GM10266 (cell line): ENCODE data around the gene P3H3.
"Not testable (repeated sequence)": the region's sequence is repeated elsewhere in the genome, so short reads cannot be mapped to it uniquely, and the experiment has no call there.

Experiments
- DNase-seq: peaks from one replicate; pipeline ENCODE4 v3.0.0; 2012; ENCODE audit errors: extremely low spot score
- CTCF ChIP-seq: IDR thresholded peaks from 2 replicates; pipeline ENCODE4 v1.5.1; 2012; ENCODE audit warnings: mild to moderate bottlenecking, low read depth; ENCODE audit not compliant: control insufficient read depth, insufficient read depth; ENCODE audit errors: missing control alignments

Gene P3H3

GRCh38 chr12:6873094-6874014 is 45.1 kb downstream of the P3H3 start, which contains the start of gene SPSB2:
SPSB2 (minus strand) TSS chr12:6873303; CDS start chr12:6872901, 402 bp downstream.
- DNase-seq = peak; percentile 97
- no peak for TF ChIP-seq CTCF

GRCh38 chr12:6874015-6874368 is 45.8 kb downstream of the P3H3 start:
- DNase-seq = not testable (repeated sequence)

GRCh38 chr12:6879824-6880223 is 51.6 kb downstream of the P3H3 start:
- not testable (repeated sequence) for DNase-seq

GRCh38 chr12:6883252-6883651 is 55.0 kb downstream of the P3H3 start:
- DNase-seq = no peak
- TF ChIP-seq CTCF = no peak

GRCh38 chr12:6883683-6884082 is 55.5 kb downstream of the P3H3 start:
- no peak for DNase-seq
- TF ChIP-seq CTCF = no peak

GRCh38 chr12:6884539-6884938 is 56.3 kb downstream of the P3H3 start:
- no peak for DNase-seq
- no peak for TF ChIP-seq CTCF

GRCh38 chr12:6886206-6886999 is 58.2 kb downstream of the P3H3 start:
- not testable (repeated sequence) for DNase-seq

- DNase-seq = no peak
Measured at GRCh38 chr12:6887460-6887859, 59.3 kb downstream of the P3H3 start.

More at GRCh38 chr12:6887460-6887859, 59.3 kb downstream of the P3H3 start:
- TF ChIP-seq CTCF = no peak
